Activated naive CD4-positive, alpha-beta T cell treated with anti-CD3 and anti-CD28 coated beads, Interleukin-2, amount 50 U/mL, for 24 hours (primary cell): Measurements from ENCODE around the gene KIF3B.
"Not testable (repeated sequence)": the region's sequence is repeated elsewhere in the genome, so short reads cannot be mapped to it uniquely, and the experiment has no call there.

Experiments
- H3K27ac Mint-ChIP-seq: one replicate; pipeline ENCODE4 v1.8.0; 2021; ENCODE audit warnings: mild to moderate bottlenecking, mixed read lengths
- H3K27me3 Mint-ChIP-seq: one replicate; pipeline ENCODE4 v1.8.0; 2021; ENCODE audit warnings: mixed read lengths
- H3K36me3 Mint-ChIP-seq: one replicate; pipeline ENCODE4 v1.8.0; 2021; ENCODE audit warnings: mixed read lengths
- H3K4me1 Mint-ChIP-seq: one replicate; pipeline ENCODE4 v1.8.0; 2021; ENCODE audit warnings: mixed read lengths
- H3K4me3 Mint-ChIP-seq: one replicate; pipeline ENCODE4 v1.8.0; 2021; ENCODE audit warnings: mild to moderate bottlenecking, mixed read lengths
- H3K9me3 Mint-ChIP-seq: one replicate; pipeline ENCODE4 v1.8.0; 2021; ENCODE audit warnings: mixed read lengths

KIF3B gene

DNA sequence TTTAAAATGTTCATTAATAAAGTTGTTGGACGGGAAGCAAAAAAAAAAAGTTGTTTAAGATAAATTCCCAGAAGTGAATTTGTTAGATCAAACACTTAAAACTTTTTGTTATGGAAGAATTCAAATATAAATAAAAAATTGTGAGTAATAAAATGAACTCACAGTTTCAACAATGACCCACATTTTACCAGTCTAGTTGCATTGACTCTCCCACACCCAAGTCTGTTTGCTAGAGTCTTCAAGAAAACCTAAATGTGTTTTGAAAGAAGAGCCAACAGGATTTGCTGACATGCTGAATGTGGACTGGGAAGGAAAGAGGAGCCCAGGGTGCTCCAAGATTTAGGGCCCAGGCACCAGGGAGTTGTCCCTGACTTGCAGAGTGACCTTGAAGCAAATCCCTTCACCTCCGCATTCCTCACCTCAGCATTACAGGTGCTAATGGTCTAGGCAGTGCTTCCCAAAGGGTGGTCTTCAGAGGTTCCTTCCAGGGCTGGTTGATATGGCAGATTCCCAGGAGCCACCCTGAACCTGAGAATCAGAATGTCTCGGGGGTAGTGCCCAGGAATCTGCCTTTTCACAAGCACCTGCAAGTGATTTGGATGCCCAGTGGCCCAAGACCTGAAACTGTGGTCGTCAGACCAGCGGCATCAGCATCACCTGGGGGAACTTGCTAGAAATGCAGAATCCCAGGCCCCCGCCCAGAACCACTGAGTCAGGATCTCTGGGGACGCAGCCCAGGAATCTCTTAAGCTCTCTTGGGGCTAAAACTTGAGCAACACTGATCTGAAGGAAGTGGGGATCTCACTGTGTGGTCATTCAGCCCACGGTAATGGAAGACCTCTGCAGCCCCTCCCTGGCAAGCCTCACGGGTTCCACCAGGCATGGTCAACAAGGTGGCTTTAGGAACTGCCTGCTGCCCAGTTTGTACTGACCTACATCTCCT lies 38.7 kb upstream of the KIF3B start:
- Mint-ChIP-seq H3K4me3 (no peak overlapping the region), H3K27me3 (no peaks in the 10 kb centered on the region), H3K36me3 (peaks cover 7% of the 10 kb centered on the region), H3K9me3 (no peaks in the 10 kb centered on the region), H3K4me1 (peaks cover 20% of the 10 kb centered on the region), H3K27ac (no peak overlapping the region)

DNA sequence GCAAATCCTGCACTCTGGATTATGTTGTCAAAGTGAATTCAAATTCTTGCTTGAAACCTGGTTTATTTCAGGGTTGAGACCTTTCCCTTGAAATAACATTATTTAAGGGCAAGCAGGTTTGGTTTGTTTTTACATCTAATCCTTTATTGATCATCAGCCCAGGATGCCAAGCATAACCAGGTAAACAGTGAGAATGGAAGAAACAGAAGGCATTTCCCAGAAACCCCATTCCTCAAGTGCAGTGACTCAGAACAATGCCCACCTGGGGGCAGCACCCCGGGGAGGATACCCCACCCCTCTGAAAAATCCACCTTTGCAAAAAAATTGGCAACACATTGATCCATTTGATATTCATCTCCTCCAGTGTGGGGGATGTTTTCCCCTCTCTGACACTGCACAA lies 37.2 kb upstream of the KIF3B start:
- Mint-ChIP-seq H3K4me3 (peak overlapping the region; percentile 39), H3K36me3 (peaks cover 6% of the 10 kb centered on the region), H3K9me3 (no peaks in the 10 kb centered on the region), H3K4me1 (peaks cover 20% of the 10 kb centered on the region), H3K27ac (peak overlapping the region; percentile 70), H3K27me3 (no peaks in the 10 kb centered on the region)

DNA sequence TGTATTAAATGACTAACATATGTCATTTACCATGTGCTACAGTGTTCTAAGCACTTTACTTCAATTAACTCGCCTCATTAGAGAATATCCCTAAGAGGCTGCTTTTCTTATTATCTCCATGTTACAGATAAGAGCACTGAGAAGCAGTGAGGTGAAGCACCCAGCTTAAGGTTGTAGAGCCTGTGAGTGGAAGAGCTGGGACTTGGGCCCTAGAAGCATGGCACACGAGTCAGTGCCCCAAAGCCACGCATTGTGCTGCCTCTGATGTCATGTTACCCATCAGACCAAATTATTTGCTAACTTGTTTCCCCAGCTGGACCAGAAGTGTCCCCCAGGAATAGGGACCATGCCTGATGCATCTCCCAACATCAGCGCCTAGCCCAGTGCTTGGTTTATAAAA lies 35.6 kb upstream of the KIF3B start:
- H3K4me1 Mint-ChIP-seq, result peaks cover 22% of the 10 kb centered on the region
- H3K27me3 Mint-ChIP-seq, result no peaks in the 10 kb centered on the region
- H3K27ac Mint-ChIP-seq, result no peak overlapping the region
- no peaks in the 10 kb centered on the region for H3K9me3 Mint-ChIP-seq
- no peak overlapping the region for H3K4me3 Mint-ChIP-seq
- H3K36me3 Mint-ChIP-seq, result peaks cover 3% of the 10 kb centered on the region

DNA sequence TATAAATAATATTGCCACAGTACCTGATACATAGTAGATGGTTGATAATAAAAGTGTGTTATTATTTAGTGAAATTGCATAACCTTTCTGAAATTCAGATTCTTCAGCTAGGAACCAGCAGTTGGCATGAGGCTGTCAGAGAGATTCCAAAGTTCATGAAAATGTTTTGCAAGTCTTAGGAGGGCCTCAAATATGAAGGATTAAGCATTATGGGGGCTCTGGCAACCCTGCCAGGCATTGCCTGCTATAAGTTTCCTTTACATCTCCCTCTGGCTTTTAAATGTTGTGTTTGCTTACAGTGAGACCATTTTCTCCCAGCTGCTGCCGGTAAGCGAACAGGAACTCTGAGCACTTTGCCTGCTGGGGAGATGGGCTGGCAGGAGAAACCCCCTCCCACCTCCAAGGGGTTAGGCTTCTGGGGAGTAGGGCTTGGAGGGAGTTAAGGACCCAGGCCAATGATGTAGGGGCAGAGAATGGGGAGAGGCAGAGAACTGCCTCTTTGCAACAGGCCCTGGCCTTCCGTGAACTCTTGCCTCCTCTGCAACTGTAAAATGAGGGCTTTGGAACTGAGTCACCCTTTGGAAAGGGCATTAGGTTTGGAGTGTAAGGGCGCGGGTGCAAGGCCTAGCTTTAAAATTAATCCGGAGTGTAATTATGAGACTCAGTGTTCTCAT lies 33.2 kb upstream of the KIF3B start:
- no peaks in the 10 kb centered on the region for H3K9me3 Mint-ChIP-seq
- no peaks in the 10 kb centered on the region for H3K27me3 Mint-ChIP-seq
- H3K4me3 Mint-ChIP-seq, result no peak overlapping the region
- no peaks in the 10 kb centered on the region for H3K36me3 Mint-ChIP-seq
- peaks cover 27% of the 10 kb centered on the region for H3K4me1 Mint-ChIP-seq
- peak overlapping the region; percentile 23 for H3K27ac Mint-ChIP-seq

DNA sequence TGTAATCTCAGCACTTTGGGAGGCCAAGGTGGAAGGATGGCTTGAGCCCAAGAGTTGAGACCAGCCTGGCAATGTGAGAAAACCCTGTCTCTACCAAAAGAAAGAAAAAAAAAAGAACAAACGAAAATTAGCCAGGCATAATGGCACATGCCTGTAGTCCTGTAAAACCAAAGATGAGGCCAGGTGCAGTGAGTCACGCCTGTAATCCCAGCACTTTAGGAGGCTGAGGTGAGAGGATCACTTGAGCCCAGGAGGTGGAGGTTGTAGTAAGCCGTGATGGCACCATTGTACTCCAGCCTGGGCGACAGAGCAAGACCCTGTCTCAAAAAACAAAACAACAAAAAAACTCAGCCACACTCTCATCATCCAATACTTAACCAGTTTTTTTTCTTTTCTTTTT lies 32.5 kb upstream of the KIF3B start:
- H3K27ac Mint-ChIP-seq, result no peak overlapping the region
- H3K4me3 Mint-ChIP-seq, result no peak overlapping the region
- H3K9me3 Mint-ChIP-seq, result no peaks in the 10 kb centered on the region
- no peaks in the 10 kb centered on the region for H3K27me3 Mint-ChIP-seq
- H3K4me1 Mint-ChIP-seq, result peaks cover 28% of the 10 kb centered on the region
- H3K36me3 Mint-ChIP-seq, result no peaks in the 10 kb centered on the region

DNA sequence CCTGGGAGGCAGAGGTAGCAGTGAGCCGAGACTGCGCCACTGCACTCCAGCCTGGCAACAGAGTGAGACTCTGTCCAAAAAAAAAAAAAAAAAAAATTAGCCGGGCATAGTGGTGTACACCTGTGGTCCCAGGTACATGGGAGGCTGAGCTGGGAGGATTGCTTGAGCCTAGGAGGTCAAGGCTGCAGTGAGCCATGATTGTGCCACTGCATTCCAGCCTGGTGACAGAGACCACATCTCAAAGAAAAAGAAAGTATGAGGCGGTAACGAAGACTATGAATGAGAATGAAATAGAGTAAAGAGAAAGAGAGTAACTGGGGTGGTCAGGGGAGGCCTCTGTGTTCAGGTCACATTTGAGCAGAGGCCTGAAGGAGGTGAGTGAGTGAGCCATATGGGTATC lies 31.2 kb upstream of the KIF3B start:
- not testable (repeated sequence) for H3K27me3 Mint-ChIP-seq, H3K9me3 Mint-ChIP-seq, H3K4me3 Mint-ChIP-seq, H3K36me3 Mint-ChIP-seq
- H3K4me1 Mint-ChIP-seq, result peaks cover 24% of the 10 kb centered on the region
- H3K27ac Mint-ChIP-seq, result peak overlapping the region; percentile 77

DNA sequence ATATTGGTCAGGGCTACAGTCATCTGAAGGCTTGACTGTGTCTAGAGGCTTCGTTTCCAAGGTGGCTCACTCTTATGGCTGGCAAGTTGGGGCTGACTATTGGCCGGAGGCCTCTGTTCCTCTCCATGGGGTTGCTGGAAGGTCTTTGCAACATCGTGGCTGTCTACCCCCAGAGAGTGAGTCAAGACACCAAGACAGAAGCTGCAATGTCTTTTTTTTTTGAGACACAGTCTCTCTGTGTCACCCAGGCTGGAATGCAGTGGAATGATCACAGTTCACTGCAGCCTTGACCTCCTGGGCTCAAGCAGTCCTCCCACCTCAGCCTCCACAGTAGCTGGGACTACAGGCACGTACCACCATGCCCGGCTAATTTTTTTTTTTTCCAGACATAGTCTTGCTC lies 29.4 kb upstream of the KIF3B start:
- H3K4me1 Mint-ChIP-seq, result peaks cover 42% of the 10 kb centered on the region
- H3K4me3 Mint-ChIP-seq, result no peak overlapping the region
- peak overlapping the region; percentile 41 for H3K27ac Mint-ChIP-seq
- H3K36me3 Mint-ChIP-seq, result peaks cover 3% of the 10 kb centered on the region
- no peaks in the 10 kb centered on the region for H3K27me3 Mint-ChIP-seq
- H3K9me3 Mint-ChIP-seq, result no peaks in the 10 kb centered on the region

DNA sequence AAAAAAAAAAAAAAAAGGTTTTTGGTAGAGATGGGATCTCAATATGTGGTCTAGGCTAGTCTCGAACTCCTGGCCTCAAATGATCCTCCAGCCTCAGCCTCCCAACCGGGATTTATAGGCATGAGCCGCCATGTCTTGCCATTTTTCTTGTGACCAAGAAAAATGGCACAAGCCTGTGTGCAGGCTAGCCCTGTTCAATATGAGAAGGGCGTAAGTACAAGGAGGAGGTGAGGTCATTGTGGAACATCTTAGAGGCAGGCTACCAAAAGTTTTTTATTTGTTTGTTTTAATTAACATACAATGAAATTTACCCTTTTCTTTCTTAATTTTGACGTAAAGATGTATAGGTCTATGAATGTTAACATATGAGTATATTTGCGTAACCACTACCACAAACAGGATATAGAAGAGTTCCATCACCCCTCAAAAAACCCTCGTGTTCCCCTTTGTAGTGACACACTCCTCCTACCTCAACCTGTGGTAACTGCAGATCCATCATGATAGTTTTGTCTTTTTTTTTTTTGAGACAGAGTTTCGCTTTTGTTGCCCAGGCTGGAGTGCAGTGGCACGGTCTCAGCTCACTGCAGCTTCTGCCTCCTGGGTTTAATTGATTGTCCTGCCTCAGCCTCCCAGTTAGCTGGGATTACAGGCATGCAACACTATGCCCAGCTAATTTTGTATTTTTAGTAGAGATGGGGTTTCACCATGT lies 28.3 kb upstream of the KIF3B start:
- Mint-ChIP-seq H3K9me3 (no peaks in the 10 kb centered on the region), H3K4me3 (peak overlapping the region; percentile 34), H3K36me3 (peaks cover 3% of the 10 kb centered on the region), H3K27me3 (no peaks in the 10 kb centered on the region), H3K4me1 (peaks cover 50% of the 10 kb centered on the region), H3K27ac (peak overlapping the region; percentile 81)

DNA sequence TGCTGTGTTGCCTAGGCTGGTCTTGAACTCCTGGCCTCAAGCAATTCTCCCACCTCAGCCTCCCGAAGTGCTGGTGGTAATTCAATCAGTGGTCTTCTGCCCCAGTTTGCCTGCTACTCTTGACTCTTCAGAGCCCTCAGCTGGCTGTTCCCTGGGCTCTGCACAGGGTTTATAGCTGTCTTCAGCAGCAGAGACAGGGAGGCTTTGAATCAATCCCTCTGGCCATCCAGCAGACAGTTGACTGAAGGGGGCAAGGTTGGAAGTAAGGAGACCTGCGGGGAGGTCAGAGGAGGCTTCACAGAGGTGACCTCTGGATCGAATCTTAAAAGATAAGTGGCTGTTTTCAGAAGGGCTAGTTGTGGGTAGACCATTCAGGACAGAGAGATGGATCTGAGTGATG lies 26.0 kb upstream of the KIF3B start:
- peaks cover 56% of the 10 kb centered on the region for H3K4me1 Mint-ChIP-seq

DNA sequence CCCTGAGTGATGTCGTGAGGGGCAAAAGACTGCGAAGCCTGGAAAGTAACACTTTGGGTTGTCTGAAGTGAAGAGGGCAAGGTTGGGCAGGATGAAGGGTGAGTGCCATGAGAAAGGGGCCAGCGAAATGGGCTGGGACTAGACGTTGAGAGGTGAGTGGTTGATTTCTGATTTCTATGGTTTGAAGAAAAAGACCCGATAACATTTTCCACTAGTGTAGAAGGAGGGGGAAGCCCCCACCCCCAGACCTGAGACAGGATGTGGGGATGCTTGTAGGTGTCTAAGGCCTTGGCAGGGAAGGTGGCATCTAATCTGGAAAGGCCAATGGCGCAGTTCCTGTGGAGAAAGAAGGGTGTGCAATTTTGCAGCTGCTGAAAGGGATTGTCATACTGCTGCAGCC lies 25.3 kb upstream of the KIF3B start:
- no peaks in the 10 kb centered on the region for H3K9me3 Mint-ChIP-seq
- H3K27me3 Mint-ChIP-seq, result no peaks in the 10 kb centered on the region
- peak overlapping the region; percentile 99 for H3K27ac Mint-ChIP-seq
- H3K36me3 Mint-ChIP-seq, result peaks cover 3% of the 10 kb centered on the region
- peak overlapping the region; percentile 82 for H3K4me3 Mint-ChIP-seq
- H3K4me1 Mint-ChIP-seq, result peaks cover 62% of the 10 kb centered on the region

More for the DNA sequence above, 26.0 kb upstream of the KIF3B start:
- Mint-ChIP-seq H3K27me3 (no peaks in the 10 kb centered on the region), H3K9me3 (no peaks in the 10 kb centered on the region), H3K27ac (peak overlapping the region; percentile 99), H3K4me3 (peak overlapping the region; percentile 72), H3K36me3 (peaks cover 3% of the 10 kb centered on the region)

DNA sequence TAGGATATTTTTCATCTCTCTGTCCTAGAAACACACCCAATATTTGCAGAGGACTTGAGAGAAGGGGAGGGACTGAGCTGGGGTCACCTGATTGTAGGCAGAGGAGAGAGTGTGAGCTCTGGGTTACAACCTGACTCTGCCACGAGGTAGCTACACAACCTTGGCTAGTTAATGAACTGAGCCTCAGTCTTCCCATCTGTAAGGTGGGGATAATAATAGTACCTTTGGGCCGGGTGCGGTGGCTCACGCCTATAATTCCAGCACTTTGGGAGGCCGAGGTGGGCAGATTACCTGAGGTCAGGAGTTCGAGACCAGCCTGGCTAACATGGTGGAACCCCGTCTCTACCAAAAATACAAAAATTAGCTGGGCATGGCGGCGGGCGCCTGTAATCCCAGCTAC lies 16.5 kb upstream of the KIF3B start:
- not testable (repeated sequence) for H3K9me3 Mint-ChIP-seq, H3K27ac Mint-ChIP-seq, H3K36me3 Mint-ChIP-seq, H3K4me3 Mint-ChIP-seq, H3K27me3 Mint-ChIP-seq
- H3K4me1 Mint-ChIP-seq, result peaks cover 13% of the 10 kb centered on the region

DNA sequence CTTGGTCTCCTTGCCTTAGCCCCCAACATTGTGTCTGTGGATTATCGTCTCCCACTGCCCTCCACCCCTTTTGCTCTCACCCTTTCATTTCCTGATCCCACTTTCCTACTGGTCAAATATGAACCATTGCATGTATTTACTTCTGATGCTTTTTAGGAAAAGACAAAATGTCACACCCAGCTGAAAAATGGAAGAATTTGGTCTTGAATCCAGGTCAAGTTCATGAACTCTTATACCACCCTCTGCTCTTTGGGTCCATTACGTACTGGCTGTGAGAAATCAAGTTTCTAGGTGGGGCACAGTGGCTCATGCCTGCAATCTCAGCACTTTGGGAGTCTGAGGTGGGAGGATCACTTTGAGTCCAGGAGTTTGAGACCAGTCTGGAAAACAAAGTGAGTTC lies 15.8 kb upstream of the KIF3B start:
- Mint-ChIP-seq H3K4me1 (peaks cover 7% of the 10 kb centered on the region), H3K27ac (peak overlapping the region; percentile 27), H3K4me3 (no peak overlapping the region), H3K36me3 (no peaks in the 10 kb centered on the region), H3K9me3 (no peaks in the 10 kb centered on the region), H3K27me3 (no peaks in the 10 kb centered on the region)

DNA sequence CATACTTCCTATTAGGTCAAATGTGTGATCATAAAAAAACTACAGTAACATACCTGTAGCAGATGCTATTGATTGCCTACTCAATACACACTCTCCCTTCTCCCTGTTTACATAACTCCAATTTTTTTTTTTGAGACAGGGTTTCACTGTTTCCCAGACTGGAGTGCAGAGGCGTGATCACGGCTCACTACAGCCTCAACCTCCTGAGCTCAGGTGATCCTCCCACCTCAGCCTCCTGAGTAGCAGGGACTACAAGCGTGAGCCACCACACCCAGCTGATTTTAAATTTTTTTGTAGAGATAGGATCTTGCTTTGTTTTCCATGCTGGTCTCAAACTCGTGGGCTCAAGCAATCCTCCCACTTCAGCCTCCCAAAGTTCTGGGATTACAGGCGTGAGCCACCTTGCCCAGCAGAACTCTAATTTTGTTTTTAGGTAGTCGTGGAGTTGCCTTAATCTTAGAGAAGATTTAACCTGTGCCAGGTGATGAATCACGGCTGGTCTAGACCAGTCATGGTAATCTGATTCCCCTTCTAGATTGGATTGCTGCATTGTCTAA lies 14.0 kb upstream of the KIF3B start:
- H3K9me3 Mint-ChIP-seq, result no peaks in the 10 kb centered on the region
- H3K27ac Mint-ChIP-seq, result no peak overlapping the region
- no peaks in the 10 kb centered on the region for H3K36me3 Mint-ChIP-seq
- no peak overlapping the region for H3K4me3 Mint-ChIP-seq
- no peaks in the 10 kb centered on the region for H3K27me3 Mint-ChIP-seq
- H3K4me1 Mint-ChIP-seq, result no peaks in the 10 kb centered on the region

DNA sequence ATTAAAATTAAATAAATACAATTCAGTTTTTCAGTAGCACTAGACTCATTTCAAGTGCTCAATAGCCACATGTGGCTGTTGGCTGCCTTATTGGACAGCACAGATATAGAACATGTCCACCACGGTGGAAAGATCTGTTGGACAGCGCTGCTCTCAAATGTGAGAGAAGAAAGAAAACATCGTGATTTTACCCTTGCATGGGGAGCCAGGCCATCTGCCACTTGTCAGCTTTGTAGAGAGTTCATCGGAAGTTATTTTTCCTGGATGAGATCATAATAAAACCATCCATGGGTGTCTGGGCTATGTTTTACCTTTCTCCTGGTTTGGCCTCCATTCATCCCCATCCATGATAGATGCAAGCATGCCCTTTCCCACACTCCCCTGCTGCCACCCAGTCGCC lies 5.8 kb upstream of the KIF3B start:
- Mint-ChIP-seq H3K36me3 (peaks cover 2% of the 10 kb centered on the region), H3K27me3 (no peaks in the 10 kb centered on the region), H3K9me3 (no peaks in the 10 kb centered on the region), H3K4me3 (no peak overlapping the region), H3K4me1 (peaks cover 19% of the 10 kb centered on the region), H3K27ac (no peak overlapping the region)

DNA sequence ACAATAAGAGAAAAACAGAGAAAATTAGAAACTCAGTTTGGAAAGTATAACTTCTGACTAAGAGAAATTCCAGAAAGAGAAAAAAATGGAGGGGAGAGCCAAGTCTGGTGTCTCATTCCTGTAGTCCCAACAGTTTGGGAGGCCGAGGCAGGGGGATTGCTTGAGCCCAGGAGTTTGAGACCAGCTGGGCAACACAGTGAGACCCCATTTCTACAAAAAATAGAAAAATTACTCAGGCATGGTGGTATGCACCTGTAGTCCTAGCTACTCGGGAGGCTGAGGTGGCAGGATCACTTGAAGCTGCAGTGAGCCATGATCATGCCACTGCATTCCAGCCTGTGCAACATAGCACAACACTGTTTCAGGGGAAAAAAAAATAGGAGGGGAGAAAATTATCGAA lies 3.1 kb upstream of the KIF3B start:
- no peaks in the 10 kb centered on the region for H3K27me3 Mint-ChIP-seq
- H3K36me3 Mint-ChIP-seq, result peaks cover 2% of the 10 kb centered on the region
- peak overlapping the region; percentile 71 for H3K27ac Mint-ChIP-seq
- H3K4me1 Mint-ChIP-seq, result peaks cover 31% of the 10 kb centered on the region
- no peaks in the 10 kb centered on the region for H3K9me3 Mint-ChIP-seq
- peak overlapping the region; percentile 11 for H3K4me3 Mint-ChIP-seq
